Mucosa of descending colon (tissue), 3 donors: ENCODE data around the gene FBP2. TPM values are rescaled to one million over a fixed set of nuclear protein-coding genes. Genes with fewer than 3 reads are reported as not detected.

ENCODE experiments used
- ATAC-seq: fragments of 200-7000 bp; cut with Tn5 transposase; one replicate; pipeline ENCODE4 v1.9.1; 2020; ENCODE audit warnings: mild to moderate bottlenecking, moderate library complexity
- DNase-seq, 3 donors: peaks; one replicate each; pipeline ENCODE4 v3.0.0-alpha.2; 2020
- H3K36me3 ChIP-seq: fragments of 200-600 bp; one replicate; pipeline ENCODE4 v1.8.0; 2021; ENCODE audit warnings: low read depth, mild to moderate bottlenecking
- H3K4me1 ChIP-seq: fragments of 200-600 bp; one replicate; pipeline ENCODE4 v1.8.0; 2021; ENCODE audit warnings: low read depth, mild to moderate bottlenecking
- H3K4me3 ChIP-seq: fragments of 200-600 bp; one replicate; pipeline ENCODE4 v1.8.0; 2021; ENCODE audit warnings: mild to moderate bottlenecking
- H3K9me3 ChIP-seq: fragments of 200-600 bp; one replicate; pipeline ENCODE4 v1.8.0; 2021; ENCODE audit warnings: mild to moderate bottlenecking
- intact Hi-C, 2 donors: fragments of 100-400 bp; cut with DNase I in 1 of 2; cut with micrococcal nuclease in 1 of 2; formaldehyde crosslinking; loops; one replicate each; pipeline versions ENCODE4 v1.11.0 to v1.11.1; 2022; cut with DNase I, micrococcal nuclease
- total RNA-seq, 3 donors: library from RNA; stranded (reverse); fragmentation: NEBNext Ultra II Directional in 2 of 3; extraction: Animal tissue kit (Norgen Biotek cat#: 25700) in 2 of 3; gene quantifications; one replicate each; pipeline versions ENCODE4 v1.2.1 to v1.2.4, GENCODE V29; 2021 to 2023
- TF ChIP-seq, protein P1 (sequence below): fragments of 200-600 bp; IDR thresholded peaks from one replicate; pipeline ENCODE4 v1.8.0; 2022; ENCODE audit warnings: antibody characterized with exemption, mild to moderate bottlenecking
- donor health status: DM: no; HTN: no; CAD: no; lungs with moderate emphysema.
- donor health status: DM: no; HTN: no; CAD: no.
- donor health status: DM: no; HTN: yes; CAD: no.

Gene FBP2
- total RNA-seq, 3 donors from 2014 or later, result not detected

DNA sequence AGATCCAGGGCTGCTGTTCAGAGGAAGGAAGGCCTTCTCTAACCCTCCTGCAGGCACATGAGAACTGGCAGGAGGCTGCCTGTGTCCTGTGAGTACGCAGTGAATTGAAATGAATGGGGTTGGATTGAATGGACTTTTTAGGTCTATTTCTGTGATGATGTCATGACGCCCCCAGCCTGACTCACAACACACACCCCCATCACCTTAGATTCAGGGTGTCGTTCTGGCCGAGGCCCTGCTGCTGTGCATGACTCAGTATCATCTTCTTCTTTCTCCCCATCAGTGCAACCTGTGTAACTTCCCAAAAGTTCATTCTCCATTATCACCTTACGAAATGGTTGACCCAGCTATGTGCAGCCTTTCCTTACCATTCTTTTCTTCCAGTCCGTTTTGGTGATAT is 33.4 kb downstream of the FBP2 start:
- Histone ChIP-seq H3K4me3 (no peak overlapping the region), H3K36me3 (no peaks in the 10 kb centered on the region), H3K4me1 (no peaks in the 10 kb centered on the region), H3K9me3 (no peaks in the 10 kb centered on the region)
- ATAC-seq, result no peak
- DNase-seq, result no peak
- intact Hi-C loops, result no loop called here
- TF ChIP-seq, protein P1, sequence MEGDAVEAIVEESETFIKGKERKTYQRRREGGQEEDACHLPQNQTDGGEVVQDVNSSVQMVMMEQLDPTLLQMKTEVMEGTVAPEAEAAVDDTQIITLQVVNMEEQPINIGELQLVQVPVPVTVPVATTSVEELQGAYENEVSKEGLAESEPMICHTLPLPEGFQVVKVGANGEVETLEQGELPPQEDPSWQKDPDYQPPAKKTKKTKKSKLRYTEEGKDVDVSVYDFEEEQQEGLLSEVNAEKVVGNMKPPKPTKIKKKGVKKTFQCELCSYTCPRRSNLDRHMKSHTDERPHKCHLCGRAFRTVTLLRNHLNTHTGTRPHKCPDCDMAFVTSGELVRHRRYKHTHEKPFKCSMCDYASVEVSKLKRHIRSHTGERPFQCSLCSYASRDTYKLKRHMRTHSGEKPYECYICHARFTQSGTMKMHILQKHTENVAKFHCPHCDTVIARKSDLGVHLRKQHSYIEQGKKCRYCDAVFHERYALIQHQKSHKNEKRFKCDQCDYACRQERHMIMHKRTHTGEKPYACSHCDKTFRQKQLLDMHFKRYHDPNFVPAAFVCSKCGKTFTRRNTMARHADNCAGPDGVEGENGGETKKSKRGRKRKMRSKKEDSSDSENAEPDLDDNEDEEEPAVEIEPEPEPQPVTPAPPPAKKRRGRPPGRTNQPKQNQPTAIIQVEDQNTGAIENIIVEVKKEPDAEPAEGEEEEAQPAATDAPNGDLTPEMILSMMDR, result no peak

DNA sequence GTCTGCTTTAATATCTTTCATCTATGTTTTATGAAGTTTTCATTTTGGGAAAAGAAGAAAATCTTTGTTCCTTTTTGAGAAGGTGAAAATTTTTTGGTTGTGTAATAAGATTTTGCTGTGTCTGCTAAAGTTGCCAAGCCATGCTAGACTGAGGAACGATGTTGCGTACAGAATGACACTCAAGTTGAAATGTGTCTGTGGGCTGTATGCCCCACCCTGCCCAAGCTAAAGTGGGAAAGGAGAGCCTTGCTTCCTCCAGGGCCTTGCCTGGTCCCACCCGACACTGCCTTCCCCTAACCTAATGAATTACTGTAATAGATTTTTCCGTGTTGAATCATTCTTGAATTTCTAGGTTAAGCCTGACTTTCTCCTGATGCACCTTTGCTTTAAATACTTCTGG is 36.2 kb downstream of the FBP2 start:
- no peak for ATAC-seq
- H3K4me3 ChIP-seq, result no peak overlapping the region
- intact Hi-C loops, result no loop called here
- TF ChIP-seq, protein P1, result no peak
- no peaks in the 10 kb centered on the region for H3K9me3 ChIP-seq
- no peaks in the 10 kb centered on the region for H3K36me3 ChIP-seq
- H3K4me1 ChIP-seq, result peaks cover 7% of the 10 kb centered on the region
- no peak for DNase-seq

DNA sequence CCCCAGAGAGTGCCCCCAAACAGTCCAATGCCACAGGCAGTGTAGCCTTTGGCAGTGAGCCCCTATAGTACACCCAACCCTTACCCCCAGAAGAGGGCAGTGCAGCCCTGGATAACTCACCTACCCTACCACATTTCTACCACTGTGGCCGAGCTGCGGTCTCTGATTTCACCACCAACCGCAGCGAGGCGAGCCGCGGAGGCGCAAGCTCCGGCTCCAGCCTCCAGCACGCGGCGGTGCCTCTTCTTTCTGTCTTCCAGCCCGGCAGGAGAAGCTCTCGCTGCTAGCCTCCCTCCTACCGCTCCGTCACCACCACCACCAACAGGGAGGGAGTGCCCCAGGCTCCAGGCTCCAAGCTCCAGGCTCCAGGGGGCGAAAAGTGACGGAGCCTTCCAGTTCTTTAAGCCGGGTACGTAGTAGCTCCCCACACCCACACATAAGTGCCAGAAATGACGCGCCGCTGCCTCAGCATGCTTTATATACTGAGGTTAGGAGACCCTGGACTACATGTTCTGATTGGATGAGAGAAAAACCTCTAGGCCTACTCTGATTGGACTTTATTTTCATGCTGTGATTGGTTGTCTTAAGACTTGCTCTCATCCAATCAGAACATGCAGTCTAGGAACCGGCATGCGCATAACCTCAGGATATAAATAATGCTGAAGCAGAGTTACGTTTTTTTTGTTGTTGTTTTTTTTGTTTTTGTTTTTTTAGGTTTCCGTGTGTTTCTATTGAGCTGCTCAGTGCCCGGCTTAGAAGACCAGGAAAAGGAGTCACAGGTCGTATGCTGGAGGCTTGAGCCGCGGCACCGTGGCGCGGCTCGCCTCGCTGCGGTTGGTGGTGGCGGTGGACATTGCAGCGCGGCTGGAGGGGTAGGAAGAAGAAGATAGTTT is 38.9 kb downstream of the FBP2 start, which contains the start of gene PCAT7:
PCAT7 (plus strand) TSS at position 645 of the 893 bp plus-strand sequence.
- DNase-seq (peak; percentile 80 to 87 (median 83)), ATAC-seq (peak; percentile 98)
- intact Hi-C loops, result no loop called here
- Histone ChIP-seq H3K36me3 (no peaks in the 10 kb centered on the region), H3K9me3 (no peaks in the 10 kb centered on the region), H3K4me1 (peaks cover 7% of the 10 kb centered on the region), H3K4me3 (peak within 1 kb of the TSS; percentile 9)
- TF ChIP-seq, protein P1, result peak; percentile 14

DNA sequence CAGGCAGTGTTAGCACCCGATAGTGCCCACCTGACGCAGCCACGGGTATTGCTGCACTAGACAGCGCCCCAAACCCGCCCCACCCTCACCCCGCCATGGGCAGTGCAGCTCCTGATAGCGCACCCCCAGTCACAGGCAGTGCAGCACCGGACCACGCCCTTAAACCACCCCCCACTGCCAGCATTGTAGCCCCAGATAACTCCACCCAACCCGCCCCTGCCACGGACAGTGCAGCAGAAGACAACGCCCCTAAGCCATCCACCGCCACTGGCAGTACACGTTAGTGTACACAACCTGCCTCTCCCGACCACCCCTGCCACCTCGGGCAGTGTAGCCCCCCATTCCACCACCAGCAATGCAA is 39.6 kb downstream of the FBP2 start:
- Histone ChIP-seq H3K36me3 (no peaks in the 10 kb centered on the region), H3K4me3 (peak overlapping the region; percentile 9), H3K4me1 (peaks cover 7% of the 10 kb centered on the region), H3K9me3 (no peaks in the 10 kb centered on the region)
- intact Hi-C loops, result no loop called here
- TF ChIP-seq, protein P1, result no peak
- ATAC-seq, result peak; percentile 54
- DNase-seq, result peak; percentile 74 to 79 (median 78)

DNA sequence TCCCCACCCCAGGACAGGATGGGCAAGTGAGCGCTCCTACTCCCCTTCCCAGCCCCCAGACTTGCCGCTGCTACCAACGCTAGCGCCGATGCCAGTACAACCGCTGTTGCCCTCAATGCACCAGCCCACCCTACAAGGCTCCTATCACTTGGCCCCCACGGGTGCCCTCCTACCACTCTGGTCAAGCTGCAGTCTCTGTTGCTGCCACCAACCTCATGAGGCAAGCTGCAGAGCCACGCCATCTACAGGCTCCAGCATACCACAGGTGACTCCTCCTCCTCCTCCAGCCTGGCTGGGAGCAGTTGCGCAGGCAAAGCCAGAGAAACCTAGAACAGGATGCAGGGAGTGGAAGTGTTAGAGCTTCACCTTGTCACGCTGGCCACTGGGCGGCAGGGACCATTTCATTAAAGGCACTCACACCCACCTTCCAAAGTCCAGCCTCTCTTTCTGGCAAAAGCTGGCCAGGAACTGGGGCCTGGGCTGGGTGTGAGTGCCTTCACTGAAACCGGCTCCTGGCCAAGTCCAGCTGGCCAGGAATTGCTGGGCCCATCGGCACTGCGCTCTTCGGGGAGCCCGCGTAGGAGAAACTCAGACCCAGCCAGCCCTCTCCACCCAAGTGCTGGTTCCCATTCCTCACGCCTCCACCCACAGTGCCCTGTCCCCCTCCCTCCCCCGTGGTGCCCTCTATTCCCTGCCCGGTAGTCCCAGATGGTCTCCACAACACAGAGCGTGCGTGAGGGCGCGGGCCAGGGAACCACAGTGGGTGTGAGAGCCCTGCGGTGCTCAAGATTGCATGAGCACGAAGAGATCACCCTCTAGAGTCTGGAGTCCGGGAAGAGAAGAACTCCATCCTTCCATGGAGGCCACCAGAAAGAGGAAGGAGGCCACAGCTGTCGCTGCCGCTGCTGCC is 40.3 kb downstream of the FBP2 start:
- no peak overlapping the region for H3K4me3 ChIP-seq

More for the DNA sequence above, 40.3 kb downstream of the FBP2 start:
- H3K9me3 ChIP-seq, result no peaks in the 10 kb centered on the region
- TF ChIP-seq, protein P1, result no peak
- intact Hi-C loops, result no loop called here
- peaks cover 7% of the 10 kb centered on the region for H3K4me1 ChIP-seq
- no peaks in the 10 kb centered on the region for H3K36me3 ChIP-seq
- ATAC-seq, result peak; percentile 84
- DNase-seq, result peak; percentile 65 to 78 (median 76)
